ENCODE measurements around the gene RMI1.
"Not testable (repeated sequence)": the region's sequence is repeated elsewhere in the genome, so short reads cannot be mapped to it uniquely, and the experiment has no call there.

Gene RMI1

GRCh38 chr9:84001621-84002020 lies 21.0 kb downstream of the RMI1 start:
- H3K4me3 ChIP-seq (ENCODE audit: low read length): no peak overlapping the region
- no peak for TF ChIP-seq CTCF (conservative IDR thresholded peaks at IDR 0.05; ENCODE audit: low read length)
- DNase-seq (ENCODE audit: low read depth): no peak

GRCh38 chr9:84002344-84002743 lies 21.7 kb downstream of the RMI1 start:
- no peak for TF ChIP-seq CTCF (conservative IDR thresholded peaks at IDR 0.05; ENCODE audit: low read length)
- H3K4me3 ChIP-seq (ENCODE audit: low read length): no peak overlapping the region
- peak; percentile 15 for DNase-seq (ENCODE audit: low read depth)

- no peak for TF ChIP-seq CTCF (conservative IDR thresholded peaks at IDR 0.05; ENCODE audit: low read length)
Measured at GRCh38 chr9:84003246-84003645, 22.6 kb downstream of the RMI1 start.

GRCh38 chr9:84007662-84008061 lies 27.1 kb downstream of the RMI1 start:
- no peak for TF ChIP-seq CTCF (conservative IDR thresholded peaks at IDR 0.05; ENCODE audit: low read length)
- DNase-seq (ENCODE audit: low read depth): no peak
- H3K4me3 ChIP-seq (ENCODE audit: low read length): no peak overlapping the region

More at GRCh38 chr9:84003246-84003645, 22.6 kb downstream of the RMI1 start:
- DNase-seq (ENCODE audit: low read depth): no peak
- H3K4me3 ChIP-seq (ENCODE audit: low read length): no peak overlapping the region

GRCh38 chr9:84024041-84024575 lies 43.5 kb downstream of the RMI1 start:
- peak; percentile 91 for DNase-seq (ENCODE audit: low read depth)
- no peak overlapping the region for H3K4me3 ChIP-seq (ENCODE audit: low read length)
- no peak for TF ChIP-seq CTCF (conservative IDR thresholded peaks at IDR 0.05; ENCODE audit: low read length)

- DNase-seq (ENCODE audit: low read depth): no peak
- no peak overlapping the region for H3K4me3 ChIP-seq (ENCODE audit: low read length)
- TF ChIP-seq CTCF (conservative IDR thresholded peaks at IDR 0.05; ENCODE audit: low read length): no peak
Measured at GRCh38 chr9:84027201-84027600, 46.6 kb downstream of the RMI1 start.

GRCh38 chr9:84031534-84031933 lies 50.9 kb downstream of the RMI1 start:
- no peak for TF ChIP-seq CTCF (conservative IDR thresholded peaks at IDR 0.05; ENCODE audit: low read length)
- no peak overlapping the region for H3K4me3 ChIP-seq (ENCODE audit: low read length)
- DNase-seq (ENCODE audit: low read depth): no peak

GRCh38 chr9:84041857-84042256 lies 61.3 kb downstream of the RMI1 start:
- DNase-seq (ENCODE audit: low read depth); H3K4me3 ChIP-seq (ENCODE audit: low read length): not testable (repeated sequence)

Measured in AG10803 (cell line).